H9 (cell line): Measurements from ENCODE around the gene FEM1B. TPM values are rescaled to one million over a fixed set of nuclear protein-coding genes. Genes with fewer than 3 reads are reported as not detected.
A peak's percentile ranks its signal among the peaks of the same experiment; 100 is the strongest.

Source experiments
- DNase-seq: peaks from one replicate; pipeline ENCODE4 v3.0.0-alpha.2; 2017
- H2AFZ ChIP-seq: one replicate; pipeline ENCODE4 v1.6.1; 2013; ENCODE audit warnings: mild to moderate bottlenecking, low read length, control low read depth, moderate library complexity
- H2AK5ac ChIP-seq: 2 replicates; pipeline ENCODE4 v1.6.1; 2013; ENCODE audit warnings: low read length, control low read depth, mixed read lengths; ENCODE audit not compliant: insufficient read length
- H2BK120ac ChIP-seq: one replicate; pipeline ENCODE4 v1.6.1; 2013; ENCODE audit warnings: low read depth, mild to moderate bottlenecking, low read length, control low read depth, inconsistent platforms; ENCODE audit not compliant: poor library complexity, severe bottlenecking
- H2BK12ac ChIP-seq: 2 replicates; pipeline ENCODE4 v1.6.1; 2013; ENCODE audit warnings: low read length, control low read depth, mixed read lengths, low read depth; ENCODE audit not compliant: insufficient read length
- H2BK15ac ChIP-seq: 2 replicates; pipeline ENCODE4 v1.6.1; 2013; ENCODE audit warnings: low read depth, low read length, control low read depth
- H2BK20ac ChIP-seq: one replicate; pipeline ENCODE4 v1.6.1; 2013; ENCODE audit warnings: low read depth, mild to moderate bottlenecking, low read length, control low read depth, inconsistent platforms; ENCODE audit not compliant: poor library complexity, severe bottlenecking
- H2BK5ac ChIP-seq: 2 replicates; pipeline ENCODE4 v1.6.1; 2013; ENCODE audit warnings: low read length, control low read depth, mixed read lengths; ENCODE audit not compliant: insufficient read length
- H3K14ac ChIP-seq: 2 replicates; pipeline ENCODE4 v1.6.1; 2013; ENCODE audit warnings: low read length, control low read depth; ENCODE audit not compliant: insufficient read depth
- H3K18ac ChIP-seq: 2 replicates; pipeline ENCODE4 v1.6.1; 2013; ENCODE audit warnings: low read depth, mild to moderate bottlenecking, mixed read lengths, low read length, control low read depth; ENCODE audit not compliant: insufficient read length
- H3K23ac ChIP-seq: 2 replicates; pipeline ENCODE4 v1.6.1; 2013; ENCODE audit warnings: low read length, control low read depth, mixed read lengths, low read depth; ENCODE audit not compliant: insufficient read length
- H3K23me2 ChIP-seq: 2 replicates; pipeline ENCODE4 v1.6.1; 2013; ENCODE audit warnings: low read depth, mild to moderate bottlenecking, mixed read lengths, low read length, control low read depth; ENCODE audit not compliant: insufficient read length, poor library complexity, severe bottlenecking
- H3K27ac ChIP-seq: 2 replicates; pipeline ENCODE4 v1.5.1; 2013; ENCODE audit warnings: low read length, control low read depth, mixed read lengths, low read depth; ENCODE audit not compliant: insufficient read length
- H3K27me3 ChIP-seq: 2 replicates; pipeline ENCODE4 v1.6.1; 2013; ENCODE audit warnings: low read length, control low read depth, inconsistent platforms; ENCODE audit not compliant: insufficient read depth
- H3K4ac ChIP-seq: 2 replicates; pipeline ENCODE4 v1.6.1; 2013; ENCODE audit warnings: low read depth, mild to moderate bottlenecking, control low read depth, inconsistent platforms, low read length, moderate library complexity
- H3K4me1 ChIP-seq: 2 replicates; pipeline ENCODE4 v1.6.1; 2013; ENCODE audit warnings: low read length, control low read depth, inconsistent platforms; ENCODE audit not compliant: insufficient read depth
- H3K4me2 ChIP-seq: 2 replicates; pipeline ENCODE4 v1.6.1; 2013; ENCODE audit warnings: low read length, control low read depth, mixed read lengths; ENCODE audit not compliant: insufficient read length, insufficient read depth
- H3K56ac ChIP-seq: 2 replicates; pipeline ENCODE4 v1.6.1; 2013; ENCODE audit warnings: low read depth, mild to moderate bottlenecking, mixed read lengths, low read length, control low read depth; ENCODE audit not compliant: insufficient read length
- H3K79me1 ChIP-seq: 2 replicates; pipeline ENCODE4 v1.6.1; 2013; ENCODE audit warnings: low read depth, mild to moderate bottlenecking, moderate library complexity, low read length, control low read depth, inconsistent platforms; ENCODE audit not compliant: insufficient read depth, poor library complexity, severe bottlenecking
- H3K79me2 ChIP-seq: 2 replicates; pipeline ENCODE4 v1.6.1; 2013; ENCODE audit warnings: low read length, control low read depth, inconsistent platforms; ENCODE audit not compliant: insufficient read depth
- H3K9ac ChIP-seq: 2 replicates; pipeline ENCODE4 v1.6.1; 2013; ENCODE audit warnings: low read length, control low read depth, mixed read lengths; ENCODE audit not compliant: insufficient read length; ENCODE audit errors: extremely low read depth
- H3K9me3 ChIP-seq: one replicate; pipeline ENCODE4 v1.6.1; 2013; ENCODE audit warnings: low read depth, low read length, inconsistent platforms; ENCODE audit not compliant: control insufficient read depth
- H3T11ph ChIP-seq: one replicate; pipeline ENCODE4 v1.6.1; 2013; ENCODE audit warnings: mild to moderate bottlenecking, low read length, control low read depth, inconsistent platforms
- H4K20me1 ChIP-seq: one replicate; pipeline ENCODE4 v1.6.1; 2013; ENCODE audit not compliant: control insufficient read depth, insufficient read length, insufficient read depth
- H4K5ac ChIP-seq: 2 replicates; pipeline ENCODE4 v1.6.1; 2013; ENCODE audit warnings: low read depth, mild to moderate bottlenecking, mixed read lengths, low read length, control low read depth; ENCODE audit not compliant: insufficient read length
- H4K8ac ChIP-seq: replicated peaks from 2 replicates; pipeline ENCODE4 v1.6.1; 2013; ENCODE audit warnings: low read length, control low read depth, mixed read lengths, low read depth; ENCODE audit not compliant: insufficient read length
- H4K91ac ChIP-seq: 2 replicates; pipeline ENCODE4 v1.6.1; 2013; ENCODE audit warnings: low read depth, mild to moderate bottlenecking, moderate library complexity, mixed read lengths, low read length, control low read depth; ENCODE audit not compliant: insufficient read length
- H3K27ac Mint-ChIP-seq, 3 experiments: 2 replicates in 2 of 3; 3 replicates in 1 of 3; pipeline ENCODE4 v1.8.0; 2020 to 2021; ENCODE audit warnings: mixed read lengths in 3 of 3, mild to moderate bottlenecking in 1 of 3, moderate library complexity in 1 of 3
- H3K27me3 Mint-ChIP-seq: 2 replicates; pipeline ENCODE4 v1.8.0; 2021; ENCODE audit warnings: low read depth, mild to moderate bottlenecking, moderate library complexity, mixed read lengths
- H3K36me3 Mint-ChIP-seq, 3 experiments: 2 replicates in 2 of 3; 3 replicates in 1 of 3; pipeline ENCODE4 v1.8.0; 2020 to 2021; ENCODE audit warnings: low read depth in 3 of 3, mixed read lengths in 3 of 3; ENCODE audit not compliant: insufficient read depth in 1 of 3
- H3K4me1 Mint-ChIP-seq, 2 experiments: 2 replicates each; pipeline ENCODE4 v1.8.0; 2020; ENCODE audit warnings: mixed read lengths in 2 of 2
- H3K4me3 Mint-ChIP-seq, 2 experiments: 2 replicates in 1 of 2; 3 replicates in 1 of 2; pipeline ENCODE4 v1.8.0; 2020 to 2021; ENCODE audit warnings: mild to moderate bottlenecking in 2 of 2, mixed read lengths in 2 of 2, moderate library complexity in 1 of 2
- H3K9me3 Mint-ChIP-seq, 2 experiments: 2 replicates in 1 of 2; 3 replicates in 1 of 2; pipeline ENCODE4 v1.8.0; 2020; ENCODE audit warnings: mild to moderate bottlenecking in 2 of 2, mixed read lengths in 2 of 2, moderate library complexity in 1 of 2
- WGBS: extraction: QIAGEN DNeasy Blood & Tissue Kit; methylation state at CpG from one replicate; pipeline ENCODE4 v1.1.7; 2013; ENCODE audit warnings: missing lambda C conversion rate, low lambda C conversion rate, mixed read lengths; ENCODE audit not compliant: insufficient read length; ENCODE audit errors: extremely low coverage; 5-methylcytosine and 5-hydroxymethylcytosine counted together
- total RNA-seq: library from RNA; stranded (reverse); gene quantifications from 2 replicates; pipeline ENCODE4 v1.2.1, GENCODE V29; 2021
- TF ChIP-seq, protein P1 (sequence below): fragments of 200-600 bp; sonication (generic); conservative IDR thresholded peaks from 3 replicates; pipeline ENCODE4 v1.8.0; 2021; ENCODE audit warnings: antibody characterized with exemption, mild to moderate bottlenecking

FEM1B gene
- total RNA-seq, 1 experiment from 2014 or later: 77.9 TPM

DNA sequence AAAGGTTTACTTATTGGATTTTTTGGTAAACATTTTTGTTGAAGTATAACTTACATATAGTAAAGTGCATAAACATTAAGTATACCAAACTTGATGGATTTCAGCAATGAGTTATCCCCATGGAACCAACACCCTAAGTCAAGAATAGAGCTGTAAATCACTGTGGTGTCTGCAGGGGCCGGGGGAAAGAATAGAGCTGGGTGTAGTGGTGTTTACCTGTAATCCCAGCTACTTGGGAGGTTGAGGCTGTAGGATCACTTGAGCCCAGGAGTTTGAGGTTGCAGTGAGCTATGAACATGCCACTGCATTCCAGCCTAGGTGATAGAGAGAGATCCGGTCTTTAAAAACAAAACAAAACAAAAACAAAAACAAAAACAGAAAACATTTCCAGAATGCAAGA lies 13.3 kb upstream of the FEM1B start:
- Histone ChIP-seq H4K91ac (no peak overlapping the region), H3K27ac (no peak overlapping the region), H3K23ac (no peak overlapping the region), H3K14ac (no peak overlapping the region), H2AFZ (no peak overlapping the region), H3K27me3 (no peaks in the 10 kb centered on the region), H3K9ac (no peak overlapping the region), H3K9me3 (no peaks in the 10 kb centered on the region), H3K4me1 (peaks cover 5% of the 10 kb centered on the region; the same call in 1 of the 2 replicates), H2BK15ac (no peak overlapping the region), H4K8ac (no peak overlapping the region), H2BK5ac (no peak overlapping the region), H3T11ph (no peak overlapping the region), H4K20me1 (no peaks in the 10 kb centered on the region), H3K23me2 (no peaks in the 10 kb centered on the region), H2AK5ac (no peak overlapping the region), H4K5ac (no peak overlapping the region), H3K79me2 (no peaks in the 10 kb centered on the region), H3K4me2 (no peak overlapping the region), H3K56ac (no peak overlapping the region), H3K4ac (no peak overlapping the region), H2BK20ac (no peak overlapping the region), H2BK120ac (no peak overlapping the region), H3K79me1 (no peaks in the 10 kb centered on the region), H2BK12ac (no peak overlapping the region), H3K18ac (no peak overlapping the region)
- WGBS: no CpG with 5 or more reads among the region's 2 CpGs
- Mint-ChIP-seq H3K4me1 (peaks cover 44 to 48% of the 10 kb centered on the region in 2 experiments), H3K27me3 (no peaks in the 10 kb centered on the region), H3K36me3 (peaks cover 0 to 2% (median 0%) of the 10 kb centered on the region in 3 experiments; a peak in 3 of 7 replicates), H3K4me3 (peak overlapping the region; percentile 17 to 25; a peak in 3 of 5 replicates), H3K27ac (peak overlapping the region; percentile 79 to 87 (median 82); a peak in 4 of 7 replicates), H3K9me3 (peaks cover 0 to 3% of the 10 kb centered on the region in 2 experiments; a peak in 1 of 5 replicates)
- DNase-seq: no peak
- TF ChIP-seq, protein P1, sequence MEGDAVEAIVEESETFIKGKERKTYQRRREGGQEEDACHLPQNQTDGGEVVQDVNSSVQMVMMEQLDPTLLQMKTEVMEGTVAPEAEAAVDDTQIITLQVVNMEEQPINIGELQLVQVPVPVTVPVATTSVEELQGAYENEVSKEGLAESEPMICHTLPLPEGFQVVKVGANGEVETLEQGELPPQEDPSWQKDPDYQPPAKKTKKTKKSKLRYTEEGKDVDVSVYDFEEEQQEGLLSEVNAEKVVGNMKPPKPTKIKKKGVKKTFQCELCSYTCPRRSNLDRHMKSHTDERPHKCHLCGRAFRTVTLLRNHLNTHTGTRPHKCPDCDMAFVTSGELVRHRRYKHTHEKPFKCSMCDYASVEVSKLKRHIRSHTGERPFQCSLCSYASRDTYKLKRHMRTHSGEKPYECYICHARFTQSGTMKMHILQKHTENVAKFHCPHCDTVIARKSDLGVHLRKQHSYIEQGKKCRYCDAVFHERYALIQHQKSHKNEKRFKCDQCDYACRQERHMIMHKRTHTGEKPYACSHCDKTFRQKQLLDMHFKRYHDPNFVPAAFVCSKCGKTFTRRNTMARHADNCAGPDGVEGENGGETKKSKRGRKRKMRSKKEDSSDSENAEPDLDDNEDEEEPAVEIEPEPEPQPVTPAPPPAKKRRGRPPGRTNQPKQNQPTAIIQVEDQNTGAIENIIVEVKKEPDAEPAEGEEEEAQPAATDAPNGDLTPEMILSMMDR: no peak
